GM12873 (cell line): ENCODE results near the gene CCDC39.
A peak's percentile ranks its signal among the peaks of the same experiment; 100 is the strongest.

Experiments
- TF ChIP-seq, protein P1 (sequence below): IDR thresholded peaks from 2 replicates; pipeline ENCODE4 v1.5.1; 2012; ENCODE audit warnings: low read depth, mild to moderate bottlenecking, moderate library complexity, low read length, control low read depth; ENCODE audit not compliant: insufficient read depth; ENCODE audit errors: missing control alignments

Gene CCDC39

DNA sequence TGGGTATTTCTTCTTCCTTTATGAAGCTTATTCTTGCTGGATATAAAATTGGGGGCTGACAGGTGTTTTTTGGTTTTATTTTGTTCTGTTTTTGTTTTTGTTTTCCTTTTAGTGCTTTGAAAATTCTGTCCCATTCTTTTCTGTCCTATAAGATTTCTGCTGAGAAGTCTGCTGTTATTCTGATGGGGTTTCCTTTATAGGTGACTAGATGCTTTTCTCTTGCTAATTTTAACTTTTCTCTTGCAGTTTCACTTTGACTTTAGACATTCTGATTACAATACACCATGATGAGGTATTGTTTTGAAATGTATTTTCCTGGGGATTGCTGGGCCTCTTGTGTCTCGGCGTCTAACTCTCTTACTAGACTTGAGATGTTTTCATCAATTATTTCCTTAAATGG lies 54.6 kb downstream of the CCDC39 start:
- TF ChIP-seq, protein P1, sequence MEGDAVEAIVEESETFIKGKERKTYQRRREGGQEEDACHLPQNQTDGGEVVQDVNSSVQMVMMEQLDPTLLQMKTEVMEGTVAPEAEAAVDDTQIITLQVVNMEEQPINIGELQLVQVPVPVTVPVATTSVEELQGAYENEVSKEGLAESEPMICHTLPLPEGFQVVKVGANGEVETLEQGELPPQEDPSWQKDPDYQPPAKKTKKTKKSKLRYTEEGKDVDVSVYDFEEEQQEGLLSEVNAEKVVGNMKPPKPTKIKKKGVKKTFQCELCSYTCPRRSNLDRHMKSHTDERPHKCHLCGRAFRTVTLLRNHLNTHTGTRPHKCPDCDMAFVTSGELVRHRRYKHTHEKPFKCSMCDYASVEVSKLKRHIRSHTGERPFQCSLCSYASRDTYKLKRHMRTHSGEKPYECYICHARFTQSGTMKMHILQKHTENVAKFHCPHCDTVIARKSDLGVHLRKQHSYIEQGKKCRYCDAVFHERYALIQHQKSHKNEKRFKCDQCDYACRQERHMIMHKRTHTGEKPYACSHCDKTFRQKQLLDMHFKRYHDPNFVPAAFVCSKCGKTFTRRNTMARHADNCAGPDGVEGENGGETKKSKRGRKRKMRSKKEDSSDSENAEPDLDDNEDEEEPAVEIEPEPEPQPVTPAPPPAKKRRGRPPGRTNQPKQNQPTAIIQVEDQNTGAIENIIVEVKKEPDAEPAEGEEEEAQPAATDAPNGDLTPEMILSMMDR, result no peak

DNA sequence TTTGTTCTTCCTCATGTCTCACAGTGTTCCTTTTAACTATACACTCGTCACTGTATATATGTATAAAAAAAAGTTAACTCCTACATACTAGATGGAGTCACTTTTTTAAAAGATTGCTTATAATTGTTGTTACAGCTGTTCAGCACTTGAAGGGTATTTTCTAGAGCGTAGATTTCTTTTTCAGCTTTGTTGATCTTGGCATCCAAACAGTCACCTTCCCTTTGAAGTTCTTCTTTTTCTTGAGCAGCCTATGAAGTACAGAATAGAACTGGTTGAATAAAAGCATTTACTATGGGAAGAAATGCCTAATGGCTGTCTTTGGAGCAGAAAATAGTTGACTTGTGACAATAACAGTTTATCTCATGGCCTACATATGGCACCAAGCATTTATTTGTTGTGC lies 59.6 kb downstream of the CCDC39 start:
- TF ChIP-seq, protein P1, result no peak

DNA sequence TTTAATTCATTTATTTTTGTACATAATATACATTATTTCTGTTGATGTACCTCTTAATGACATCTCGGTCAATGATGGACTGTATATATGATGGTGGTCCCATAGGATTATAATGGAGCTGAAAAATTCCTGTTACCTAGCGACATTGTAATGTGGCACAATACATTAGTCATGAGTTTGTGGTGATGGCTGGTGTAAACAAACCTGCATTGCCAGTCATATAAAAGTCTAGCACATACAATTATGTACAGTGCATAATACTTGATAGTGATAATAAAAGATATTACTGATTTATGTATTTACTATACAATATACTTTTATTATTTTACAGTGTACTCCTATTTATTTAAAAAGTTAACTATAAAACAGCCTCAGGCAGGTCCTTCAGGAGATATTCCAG lies 62.2 kb downstream of the CCDC39 start:
- TF ChIP-seq, protein P1, result no peak

DNA sequence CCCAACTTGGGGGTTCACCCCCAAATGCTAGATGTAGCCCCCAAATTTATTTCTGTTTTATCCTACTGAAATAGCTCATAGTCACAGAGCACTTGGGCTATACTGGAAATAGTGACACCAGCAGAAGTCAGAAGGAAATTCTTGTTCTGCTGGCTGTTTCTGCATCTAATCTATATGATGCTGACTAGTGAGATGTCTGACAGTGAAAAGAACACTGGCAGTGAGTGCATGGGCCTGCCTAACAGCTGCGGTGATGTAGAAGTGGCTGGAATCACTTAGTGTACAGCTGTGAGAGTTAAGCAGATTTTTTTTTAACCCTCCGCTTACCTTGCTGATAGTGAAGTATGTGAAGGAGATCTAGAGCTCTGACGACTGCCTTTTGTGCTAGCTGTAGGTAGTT lies 63.3 kb downstream of the CCDC39 start:
- TF ChIP-seq, protein P1, result no peak

DNA sequence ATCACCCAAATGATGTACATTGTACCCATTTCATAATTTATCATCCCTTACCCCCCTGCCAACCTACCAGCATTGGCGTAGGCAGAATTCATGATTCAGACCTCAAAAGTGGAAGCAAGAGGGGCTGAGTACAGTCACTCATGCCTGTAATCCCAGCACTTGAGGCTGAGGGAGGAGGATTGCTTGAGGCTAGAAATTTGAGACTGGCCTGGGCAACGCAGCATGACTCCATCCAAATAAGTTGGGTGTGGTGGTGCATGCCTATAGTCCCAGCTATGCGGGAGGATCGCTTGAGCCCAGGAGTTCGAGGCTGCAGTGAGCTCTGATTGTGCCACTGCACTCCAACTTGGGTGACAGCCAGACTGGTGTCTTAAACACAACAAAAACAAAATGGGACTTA lies 66.9 kb downstream of the CCDC39 start:
- TF ChIP-seq, protein P1, result no peak

DNA sequence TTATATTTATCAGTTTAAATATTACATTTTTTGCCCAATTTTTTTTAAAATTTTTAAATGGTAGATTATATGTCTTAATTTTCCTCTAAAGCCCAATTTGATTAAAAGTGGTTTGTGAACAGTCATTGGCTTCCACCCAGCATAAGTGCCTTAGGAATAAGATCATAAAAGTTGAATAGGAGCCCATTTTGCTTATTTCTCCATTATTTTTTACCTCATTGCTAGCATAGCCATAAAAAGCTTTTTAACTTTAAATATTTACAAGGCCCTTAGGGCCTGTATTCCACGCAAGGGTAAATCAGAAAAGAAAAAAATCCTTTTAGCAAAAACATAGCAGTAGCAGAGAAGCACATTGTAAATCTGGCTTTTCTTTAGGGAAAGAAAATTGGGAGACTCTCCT lies 68.3 kb downstream of the CCDC39 start:
- TF ChIP-seq, protein P1, result no peak

DNA sequence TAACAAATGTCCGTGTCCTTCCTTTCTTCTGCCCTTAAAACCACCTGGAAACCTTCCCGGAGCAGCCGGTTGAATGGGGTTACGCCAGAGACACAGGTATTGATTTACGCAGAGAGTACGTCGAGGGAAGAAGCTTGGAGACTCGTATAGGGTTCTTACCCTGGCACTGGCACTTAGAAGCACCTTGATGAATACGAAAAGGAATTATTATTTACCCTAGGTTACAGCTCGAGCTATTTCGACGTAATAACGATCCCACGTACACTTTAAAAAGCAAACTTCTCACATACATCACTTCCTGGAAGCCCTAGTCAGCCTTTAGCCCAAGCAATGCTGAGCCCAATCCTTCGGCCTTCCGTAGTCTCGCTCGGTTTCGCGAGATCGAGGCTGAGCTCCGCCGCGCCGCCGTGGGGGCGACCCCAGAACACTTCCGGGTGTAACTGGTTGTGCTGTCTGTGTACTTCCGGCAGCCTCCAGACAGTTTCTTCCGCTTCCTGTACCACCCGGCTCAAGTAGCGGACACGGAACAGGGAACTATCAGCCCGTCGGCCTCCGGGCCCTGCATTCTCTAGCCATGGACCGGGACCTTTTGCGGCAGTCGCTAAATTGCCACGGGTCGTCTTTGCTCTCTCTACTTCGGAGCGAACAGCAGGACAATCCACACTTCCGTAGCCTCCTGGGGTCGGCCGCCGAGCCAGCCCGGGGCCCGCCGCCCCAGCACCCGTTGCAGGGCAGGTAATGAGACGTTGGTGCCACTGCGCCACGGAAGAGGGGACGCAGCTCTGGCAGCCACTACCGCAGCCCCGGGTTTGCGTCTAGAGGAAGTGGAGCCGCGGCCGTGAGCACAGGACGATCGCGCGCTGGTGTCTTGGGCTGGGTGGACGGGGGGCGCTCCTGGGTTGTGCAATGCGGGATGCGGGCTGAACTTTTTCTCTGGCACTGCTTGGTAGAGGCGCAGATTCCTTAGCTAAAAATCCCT lies 77.3 kb downstream of the CCDC39 start, which contains the start of gene TTC14:
TSS of gene TTC14 (plus strand) at position 476 of the 979 bp plus-strand sequence. CDS start at position 575, 99 bp downstream.
- TF ChIP-seq, protein P1, result peak; percentile 12
